ENCODE results near the gene CERS5.

CERS5 gene

GRCh38 chr12:50188241-50188781 is 21.1 kb upstream of the CERS5 start:
- DNase-seq (ENCODE audit: low read depth), result peak; percentile 88
- TF ChIP-seq CTCF (conservative IDR thresholded peaks at IDR 0.05; ENCODE audit: low read depth, low read length), result no peak
- no peak overlapping the region for H3K4me3 ChIP-seq (ENCODE audit: low read depth, low read length)

GRCh38 chr12:50187084-50187900 is 20.1 kb upstream of the CERS5 start:
- no peak for TF ChIP-seq CTCF (conservative IDR thresholded peaks at IDR 0.05; ENCODE audit: low read depth, low read length)
- H3K4me3 ChIP-seq (ENCODE audit: low read depth, low read length), result no peak overlapping the region
- DNase-seq (ENCODE audit: low read depth), result peak; percentile 96

DNA sequence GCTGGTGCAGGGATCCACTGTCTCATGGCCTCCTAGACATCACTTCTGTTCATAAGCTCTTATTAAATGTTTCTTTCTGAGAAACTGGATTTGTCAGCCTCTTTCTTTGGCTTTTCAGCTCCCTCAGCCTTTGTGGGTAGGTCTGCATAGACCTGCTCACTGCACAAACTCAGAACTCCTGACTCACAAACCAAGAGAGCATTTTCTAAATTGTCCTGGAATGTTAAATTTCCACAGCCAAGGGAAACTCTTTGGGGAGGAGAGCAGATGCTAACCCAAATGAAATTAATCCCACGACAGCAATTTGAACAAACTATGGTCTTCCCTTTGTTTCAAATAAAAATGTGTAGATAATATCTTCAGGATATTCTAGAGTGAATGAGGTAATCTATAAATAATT is 19.5 kb upstream of the CERS5 start:
- peak; percentile 64 for DNase-seq (ENCODE audit: low read depth)
- TF ChIP-seq CTCF (conservative IDR thresholded peaks at IDR 0.05; ENCODE audit: low read depth, low read length), result no peak
- no peak overlapping the region for H3K4me3 ChIP-seq (ENCODE audit: low read depth, low read length)

GRCh38 chr12:50185970-50186663 is 18.9 kb upstream of the CERS5 start:
- peak; percentile 38 for DNase-seq (ENCODE audit: low read depth)
- H3K4me3 ChIP-seq (ENCODE audit: low read depth, low read length), result no peak overlapping the region
- no peak for TF ChIP-seq CTCF (conservative IDR thresholded peaks at IDR 0.05; ENCODE audit: low read depth, low read length)

DNA sequence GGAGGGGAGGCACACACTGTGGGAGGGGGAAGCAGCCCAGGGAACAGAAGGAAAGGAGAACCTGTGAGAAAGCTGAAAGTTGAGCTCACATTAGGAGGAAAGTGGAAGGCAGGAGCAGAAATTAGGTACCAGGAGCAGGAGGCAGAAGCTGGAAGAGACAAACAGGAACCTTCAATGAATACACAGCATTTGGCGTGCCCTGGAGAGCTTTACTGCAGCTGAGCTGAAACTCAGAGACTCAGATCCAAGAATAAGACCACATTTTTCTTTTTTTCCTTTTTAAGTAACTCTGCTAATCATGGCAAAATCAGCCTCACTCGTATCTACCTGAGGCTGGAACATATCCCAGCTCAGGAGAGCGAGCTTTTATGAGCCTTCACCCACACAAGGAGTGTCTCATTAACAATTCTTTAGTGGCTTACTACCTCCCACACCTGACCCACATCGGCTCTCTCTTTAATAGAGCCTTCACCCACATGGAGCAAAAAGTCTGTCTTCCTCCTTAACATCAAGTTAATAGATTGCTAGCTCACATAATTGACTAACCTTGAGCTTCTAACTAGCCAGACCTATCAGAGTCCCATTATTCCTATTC is 18.2 kb upstream of the CERS5 start:
- no peak overlapping the region for H3K4me3 ChIP-seq (ENCODE audit: low read depth, low read length)

DNA sequence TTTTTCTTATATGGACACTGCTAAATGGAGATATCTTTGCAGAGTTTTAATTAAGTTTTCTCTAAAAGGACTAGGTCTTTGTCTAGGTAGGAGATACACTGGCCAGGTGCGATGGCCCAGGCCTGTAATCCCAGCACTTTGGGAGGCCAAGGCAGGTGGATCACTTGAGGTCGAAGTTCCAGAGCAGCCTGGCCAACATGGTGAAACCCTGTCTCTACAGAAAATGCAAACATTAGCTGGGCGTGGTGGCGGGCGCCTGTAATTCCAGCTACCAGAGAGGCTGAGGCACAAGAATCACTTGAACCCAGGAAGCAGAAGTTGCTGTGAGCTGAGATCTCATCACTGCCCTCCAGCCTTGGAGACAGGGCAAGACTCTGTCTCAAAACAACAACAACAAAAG is 17.1 kb upstream of the CERS5 start:
- TF ChIP-seq CTCF (conservative IDR thresholded peaks at IDR 0.05; ENCODE audit: low read depth, low read length), result no peak
- no peak for DNase-seq (ENCODE audit: low read depth)
- H3K4me3 ChIP-seq (ENCODE audit: low read depth, low read length), result no peak overlapping the region

More for the DNA sequence above, 18.2 kb upstream of the CERS5 start:
- no peak for DNase-seq (ENCODE audit: low read depth)
- TF ChIP-seq CTCF (conservative IDR thresholded peaks at IDR 0.05; ENCODE audit: low read depth, low read length), result no peak
